Stromal cell of bone marrow (primary cell): ENCODE measurements around the gene RUNX1.

Experiments
- DNase-seq: peaks from one replicate; pipeline ENCODE4 v3.0.0-alpha.2; 2012; ENCODE audit warnings: low read depth

RUNX1 gene

DNA sequence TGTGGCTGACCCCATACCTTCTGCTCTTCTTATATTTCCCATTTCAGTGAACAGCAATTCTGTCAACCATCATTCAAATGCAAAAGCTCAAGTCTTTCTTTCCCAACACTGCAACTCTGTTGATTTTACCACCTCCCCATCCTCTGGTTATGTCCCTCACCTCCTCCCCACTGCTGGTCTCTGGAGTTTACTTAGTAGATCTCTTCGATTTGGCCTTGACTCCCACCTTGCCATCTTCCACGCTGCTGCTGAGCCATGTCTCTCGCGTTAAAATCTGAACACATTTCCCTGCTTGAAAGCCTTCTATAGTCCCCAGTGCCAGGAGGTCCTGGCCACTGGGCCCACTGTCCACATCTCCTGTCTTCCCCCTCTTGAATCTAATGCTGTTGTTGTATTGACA lies 125.5 kb downstream of the RUNX1 start:
- no peak for DNase-seq

DNA sequence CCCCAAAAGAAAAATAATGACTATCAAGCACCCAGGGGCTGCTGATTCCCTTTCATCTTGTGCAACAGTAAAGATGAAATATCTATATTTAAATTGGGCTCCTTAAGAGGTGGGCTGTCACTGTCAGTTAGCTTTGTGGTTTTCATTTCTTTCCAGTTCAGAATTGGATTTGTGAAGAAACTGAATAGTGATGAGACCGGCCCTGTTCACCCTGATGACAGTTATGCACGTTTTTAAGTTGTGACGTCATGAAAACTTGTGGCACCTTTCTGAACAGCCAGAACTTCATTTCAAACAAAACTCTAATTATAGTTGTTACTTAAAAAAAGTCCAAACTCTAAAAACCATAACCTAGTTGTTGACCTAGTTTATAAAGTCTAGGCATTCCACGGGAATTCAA lies 125.9 kb downstream of the RUNX1 start:
- DNase-seq = no peak

DNA sequence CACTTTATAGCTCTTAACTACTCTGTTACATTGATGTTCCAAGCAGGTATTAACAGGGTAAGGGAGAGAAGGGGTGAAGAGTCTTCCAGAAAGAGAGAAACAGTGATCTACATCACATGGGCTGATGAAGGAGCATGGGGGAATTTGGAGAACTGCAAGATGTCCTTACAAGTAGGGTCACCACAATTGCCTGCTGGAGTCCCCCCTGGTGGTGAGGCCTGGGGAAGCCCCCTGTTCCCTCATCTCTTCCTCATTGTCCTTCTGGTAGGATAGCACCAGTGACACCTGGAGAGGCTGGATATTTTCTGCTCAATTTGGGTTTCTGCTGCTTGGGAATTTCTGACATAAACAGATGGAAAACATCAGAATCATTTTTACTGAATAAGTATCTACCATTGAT lies 126.6 kb downstream of the RUNX1 start:
- no peak for DNase-seq

DNA sequence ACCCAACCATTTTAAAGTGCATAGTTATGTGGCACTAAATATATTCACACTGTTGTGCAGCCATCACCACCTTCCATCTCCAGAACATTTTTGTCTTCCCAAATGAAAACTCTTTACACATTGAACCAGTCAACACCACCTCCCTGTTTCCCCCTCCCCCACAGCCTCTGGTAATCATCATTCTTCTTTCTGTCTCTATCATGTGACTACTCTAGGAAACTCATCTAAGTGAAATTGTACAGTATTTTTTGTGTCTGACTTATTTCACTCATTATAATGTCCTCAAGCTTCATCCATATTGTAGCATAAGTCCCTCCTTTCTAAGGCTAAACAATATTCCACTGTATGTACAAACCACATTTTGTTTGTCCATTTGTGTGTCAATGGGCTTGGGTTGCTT lies 128.0 kb downstream of the RUNX1 start:
- no peak for DNase-seq

DNA sequence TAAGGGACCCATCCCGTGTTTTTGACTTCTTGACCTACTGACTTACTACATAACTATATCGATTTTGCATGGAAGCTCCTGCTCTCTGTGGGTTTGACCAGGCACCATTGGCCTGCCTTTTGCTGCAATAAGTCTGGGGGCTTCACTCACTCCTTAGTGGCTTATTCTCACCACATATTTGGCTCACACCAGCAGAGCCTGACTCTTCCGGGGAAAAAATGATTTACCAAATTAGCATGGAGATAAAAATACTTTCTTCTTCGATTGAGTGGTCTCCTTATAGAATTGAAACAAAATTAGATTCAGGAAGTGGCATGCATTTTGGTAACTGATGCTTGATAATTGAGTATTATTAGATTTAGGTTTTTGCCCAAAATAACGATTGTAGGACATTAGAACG lies 129.7 kb downstream of the RUNX1 start:
- DNase-seq = no peak

DNA sequence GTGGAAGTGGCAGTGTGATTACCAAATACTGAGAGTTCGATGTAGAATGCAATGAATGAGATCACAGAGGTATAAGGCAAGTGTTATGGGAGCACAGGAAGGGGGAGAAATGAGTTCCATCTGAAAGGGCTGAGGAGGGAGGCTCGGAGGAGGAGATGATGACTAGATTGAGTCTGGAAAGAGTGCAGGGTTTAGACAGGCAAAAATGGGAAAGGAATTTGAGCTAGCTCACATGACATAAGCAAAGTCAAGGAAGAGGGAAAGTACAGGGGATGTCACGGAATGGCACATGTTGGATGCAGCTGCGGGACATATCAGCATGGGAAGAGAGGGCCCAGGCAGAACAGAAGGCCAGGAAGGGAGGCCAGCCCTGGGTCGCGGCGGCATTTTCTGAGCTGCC lies 132.7 kb downstream of the RUNX1 start:
- DNase-seq = no peak

DNA sequence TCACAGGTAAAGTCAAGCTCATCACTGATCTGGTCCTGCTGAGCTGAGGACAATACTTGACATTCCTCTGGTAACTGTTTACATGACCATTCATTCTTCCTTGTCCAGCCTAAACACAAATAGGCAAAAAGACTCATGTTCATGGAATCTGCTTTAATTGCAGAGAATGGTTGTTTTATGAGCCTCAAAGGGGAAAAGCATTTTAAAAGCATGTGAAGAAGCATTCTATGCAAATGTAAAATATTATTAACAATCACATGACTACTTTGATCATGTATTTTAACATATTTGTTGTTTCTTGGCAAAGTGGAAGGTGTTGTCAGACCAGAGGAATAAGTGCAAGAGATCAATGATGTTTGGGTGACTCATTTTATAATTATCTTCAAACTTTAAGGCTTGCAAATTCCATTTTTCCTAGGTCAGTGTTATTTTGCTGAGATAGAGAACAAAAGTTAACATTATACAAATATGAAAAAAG lies 133.7 kb downstream of the RUNX1 start:
- no peak for DNase-seq

DNA sequence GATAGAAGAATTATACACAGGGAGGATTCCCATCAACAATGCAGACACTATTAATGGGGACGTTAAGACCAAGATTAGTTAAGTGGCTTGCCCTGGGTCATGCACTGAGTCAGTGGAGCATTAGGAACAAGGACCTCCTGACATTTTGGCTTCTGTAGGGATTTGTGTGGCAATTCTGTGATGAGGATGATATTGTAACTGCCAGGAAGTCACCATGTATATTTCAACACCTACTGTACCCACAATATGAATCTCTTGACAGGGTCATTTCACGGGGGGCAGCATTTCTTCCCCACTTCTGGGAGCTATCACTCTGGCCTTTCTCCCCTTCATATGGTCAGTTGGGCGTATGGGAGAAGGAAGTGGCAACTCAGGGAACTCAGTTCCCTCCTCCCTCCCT lies 134.9 kb downstream of the RUNX1 start:
- DNase-seq = no peak

DNA sequence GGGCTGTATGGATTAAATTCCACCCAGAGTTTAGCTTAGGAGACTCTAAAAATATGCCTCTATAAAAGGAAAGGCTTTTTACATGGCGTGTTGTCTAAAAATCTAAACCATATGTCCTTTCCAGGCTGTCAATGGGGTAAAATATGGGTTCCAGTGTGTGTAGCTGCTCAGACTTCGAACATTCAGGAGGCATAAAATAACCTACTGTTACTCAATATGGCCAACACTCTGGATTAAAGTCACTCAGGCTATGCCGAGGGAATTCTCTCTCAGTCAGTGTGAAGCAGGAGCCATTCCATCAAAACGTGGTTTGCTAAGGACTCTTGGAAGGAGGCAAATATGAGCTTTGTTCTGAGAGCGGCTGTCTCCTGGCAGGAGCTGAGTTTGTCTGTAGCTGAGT lies 135.3 kb downstream of the RUNX1 start:
- no peak for DNase-seq

DNA sequence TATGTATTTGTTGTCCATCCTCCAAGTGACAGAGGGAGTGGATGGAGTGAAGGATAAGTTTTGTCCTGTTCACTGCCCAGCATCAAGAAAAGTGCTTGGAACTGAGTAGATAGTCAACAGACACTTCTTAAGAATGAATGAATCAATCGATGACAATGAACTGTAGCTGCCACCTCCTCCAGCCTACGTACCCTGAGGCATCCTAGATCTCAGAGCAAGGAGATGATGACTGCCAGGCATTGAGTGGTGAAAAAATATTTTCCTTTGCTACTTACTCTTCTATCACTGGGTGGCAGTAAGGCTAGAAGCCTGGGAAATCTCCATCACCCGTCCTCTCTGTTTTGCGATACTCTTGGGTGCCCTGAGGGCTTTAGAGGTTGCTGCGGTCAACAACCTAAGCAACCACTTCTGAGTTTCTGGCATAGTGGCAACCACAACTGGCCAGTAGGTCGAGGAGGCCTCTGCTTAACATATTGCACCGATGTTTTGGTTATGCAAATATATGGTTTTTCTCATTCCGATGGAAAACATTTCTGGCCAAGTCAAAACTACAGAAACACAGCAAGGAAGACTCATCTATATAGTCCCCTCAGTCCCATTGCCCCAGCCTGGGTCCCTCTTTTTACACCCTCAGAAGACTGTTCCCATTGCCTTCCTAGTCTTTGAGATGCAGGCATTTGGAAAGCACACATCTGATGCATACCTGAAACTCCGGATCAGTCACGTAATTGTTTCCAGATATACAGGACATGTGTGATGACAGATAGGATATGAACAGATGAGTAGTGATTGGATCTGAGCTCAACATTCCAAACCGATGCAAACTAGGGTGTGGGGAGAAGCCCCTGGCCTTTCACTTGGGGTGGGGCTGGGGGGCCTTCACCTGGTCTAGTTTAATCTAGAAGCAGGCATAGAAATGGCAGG lies 136.8 kb downstream of the RUNX1 start:
- no peak for DNase-seq

DNA sequence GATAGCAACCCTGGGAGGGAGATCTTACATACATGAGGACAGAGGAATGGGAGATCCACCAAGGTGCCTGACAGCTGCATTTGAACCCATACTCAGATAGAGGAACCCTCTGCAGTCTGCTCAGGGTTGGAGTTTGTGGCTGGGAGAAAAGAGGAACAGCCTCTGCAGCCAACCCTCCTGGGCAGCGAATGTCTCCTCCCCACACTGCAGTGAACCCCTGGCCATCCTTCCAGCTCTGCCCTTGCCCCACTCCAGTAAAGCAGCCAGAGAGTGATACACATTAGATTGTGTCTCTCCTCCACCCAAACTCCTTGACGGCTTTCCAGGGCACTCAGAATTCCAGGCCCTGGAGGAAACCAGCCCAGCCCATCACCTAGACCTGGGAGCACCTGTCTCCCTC lies 137.7 kb downstream of the RUNX1 start:
- DNase-seq = no peak

DNA sequence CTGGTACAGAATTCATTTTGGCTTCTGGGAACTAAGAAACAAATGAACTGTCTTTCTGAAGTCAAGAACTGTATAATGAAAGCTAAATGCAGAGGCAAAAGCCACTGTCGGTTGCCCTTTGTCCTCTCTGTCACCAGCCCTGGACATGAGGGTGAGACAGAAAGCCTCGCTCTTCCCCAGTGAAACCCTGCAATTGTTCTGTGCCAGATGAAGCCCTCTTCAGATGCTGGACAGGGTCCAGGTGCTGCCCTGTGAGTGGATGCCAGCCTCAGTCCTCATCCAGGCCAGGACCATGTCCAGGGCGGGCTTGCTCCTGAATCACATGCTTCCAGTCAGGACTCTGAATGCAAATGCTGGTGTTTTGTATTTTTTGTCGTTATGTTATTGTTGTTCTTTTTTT lies 138.7 kb downstream of the RUNX1 start:
- DNase-seq = no peak

DNA sequence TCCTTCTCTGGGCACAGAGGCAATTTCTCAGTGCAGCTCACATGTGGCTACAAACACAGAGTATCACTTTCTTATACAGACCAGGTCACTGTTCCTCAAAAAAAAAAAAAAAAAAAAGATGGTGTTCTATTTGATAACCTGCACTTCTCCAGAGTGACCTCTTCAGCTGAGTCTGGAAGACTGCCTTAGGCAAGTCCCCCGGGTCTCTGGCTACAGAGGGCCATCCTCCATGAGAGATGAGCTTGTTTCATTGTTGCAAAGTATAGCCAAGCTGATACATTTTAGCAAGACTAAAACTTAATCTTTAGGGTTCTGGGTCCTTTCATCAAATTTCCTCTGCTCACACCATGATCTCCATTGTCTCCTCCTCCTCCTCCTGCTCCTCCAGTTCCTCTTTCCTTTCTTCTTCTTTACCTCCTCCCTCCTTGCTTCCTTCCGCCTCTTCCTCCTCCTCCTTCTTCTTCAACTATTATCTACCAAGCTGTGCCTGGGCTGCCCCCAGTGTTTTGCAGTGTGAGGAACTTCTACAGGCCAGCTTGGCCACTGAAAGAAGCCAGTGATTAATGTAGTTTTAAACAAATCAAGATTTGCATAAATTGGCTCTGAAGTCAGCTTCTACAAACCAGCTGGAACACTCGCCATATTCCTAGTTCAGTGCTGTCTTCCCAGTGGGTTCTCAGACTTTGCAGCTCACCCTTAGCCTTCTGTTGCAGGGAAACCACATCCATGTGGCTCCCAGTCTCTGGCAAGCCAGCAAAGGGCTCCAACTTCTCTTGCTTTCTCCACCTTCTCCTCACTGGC lies 139.4 kb downstream of the RUNX1 start:
- DNase-seq = no peak

DNA sequence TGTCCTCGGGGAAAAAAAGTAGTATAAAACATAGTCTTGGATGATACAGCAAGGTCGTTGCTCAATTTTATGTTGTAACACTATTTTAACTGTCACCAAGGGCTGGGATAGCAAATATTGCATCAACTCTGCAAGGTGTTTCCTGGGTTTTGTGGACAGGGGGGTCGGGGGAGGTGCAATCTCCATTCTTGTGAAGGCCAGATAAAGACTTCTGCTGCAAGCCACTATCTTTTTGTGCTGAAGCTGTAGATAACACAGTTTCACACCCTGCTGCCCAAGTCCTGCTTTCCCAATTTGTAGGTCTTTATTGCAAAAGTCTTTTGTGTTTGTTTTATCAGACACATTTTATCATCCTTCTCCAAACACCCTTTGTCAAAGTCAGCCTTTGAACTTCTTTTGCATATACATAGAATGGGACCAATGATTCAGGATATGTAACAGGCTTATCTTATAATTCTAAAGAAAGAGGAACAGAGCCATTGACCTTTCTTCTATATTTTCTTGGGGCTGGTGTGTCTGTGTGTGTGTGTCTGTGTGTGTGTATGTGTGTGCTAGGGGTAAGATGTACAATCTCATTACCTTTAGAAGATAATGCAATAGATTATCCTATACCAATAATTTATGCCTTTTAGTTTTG lies 140.6 kb downstream of the RUNX1 start:
- DNase-seq = no peak

DNA sequence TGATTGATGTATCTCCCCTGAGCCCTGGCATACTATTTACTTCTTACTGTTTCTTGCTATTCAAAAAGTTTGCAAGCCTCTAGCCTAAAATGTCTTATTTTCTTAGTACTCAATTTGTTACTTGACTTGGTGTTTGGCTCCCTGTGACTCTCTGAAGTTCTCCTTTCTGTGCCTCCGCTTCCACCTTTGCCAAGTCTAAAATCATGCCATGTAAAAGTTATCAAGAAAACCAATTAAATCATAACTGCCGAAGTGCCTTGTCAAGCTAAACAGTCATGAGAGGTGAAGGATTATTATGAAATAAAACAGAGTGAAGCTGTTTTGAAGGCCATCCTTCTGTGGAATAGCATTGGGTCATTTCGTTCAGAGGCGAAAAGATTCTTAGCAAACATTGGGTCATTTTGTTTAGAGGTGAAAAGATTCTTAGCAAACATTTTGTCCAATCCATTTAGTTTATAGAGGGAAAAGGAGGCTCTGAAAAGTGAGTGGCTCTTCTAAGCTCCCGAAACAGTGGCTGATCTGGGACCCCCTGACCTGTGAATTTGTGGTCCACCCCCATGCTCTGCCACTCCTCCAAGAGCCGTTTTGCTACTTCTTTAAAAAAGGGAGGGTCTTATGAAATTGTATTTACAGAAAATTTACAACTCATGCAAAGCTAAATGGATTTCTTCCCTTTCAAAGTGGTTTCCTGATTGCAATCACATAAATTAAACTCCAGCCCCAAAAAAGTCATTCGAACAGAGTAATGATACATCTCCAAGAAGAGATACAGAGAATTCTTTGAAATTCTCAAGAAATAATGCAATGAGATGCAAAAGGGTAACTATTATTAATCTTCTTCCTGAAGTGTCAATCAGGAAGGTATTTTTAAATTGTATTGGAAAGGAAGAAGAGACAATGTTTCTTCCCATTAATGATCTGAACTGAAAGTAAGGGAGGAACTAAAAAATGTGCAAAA lies 141.4 kb downstream of the RUNX1 start:
- DNase-seq = no peak

DNA sequence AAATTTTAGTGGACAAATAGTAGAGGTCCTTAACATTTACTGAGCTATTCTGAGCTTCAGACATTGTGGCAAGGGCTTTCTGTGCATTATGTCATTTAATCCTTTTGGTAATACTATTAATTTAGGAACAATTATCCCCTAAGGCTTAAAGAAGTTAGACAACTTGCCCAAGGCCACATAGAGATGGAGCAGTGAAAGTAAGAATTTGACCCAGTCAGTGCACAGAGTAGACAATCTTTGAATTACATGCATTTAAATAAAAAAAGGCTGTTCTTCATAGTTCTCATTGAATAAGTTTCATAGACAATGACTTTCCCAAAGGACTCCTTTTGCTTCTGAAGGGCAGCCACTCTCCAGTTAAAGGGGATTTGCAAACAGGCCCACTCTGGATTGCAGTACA lies 142.7 kb downstream of the RUNX1 start:
- DNase-seq = no peak

DNA sequence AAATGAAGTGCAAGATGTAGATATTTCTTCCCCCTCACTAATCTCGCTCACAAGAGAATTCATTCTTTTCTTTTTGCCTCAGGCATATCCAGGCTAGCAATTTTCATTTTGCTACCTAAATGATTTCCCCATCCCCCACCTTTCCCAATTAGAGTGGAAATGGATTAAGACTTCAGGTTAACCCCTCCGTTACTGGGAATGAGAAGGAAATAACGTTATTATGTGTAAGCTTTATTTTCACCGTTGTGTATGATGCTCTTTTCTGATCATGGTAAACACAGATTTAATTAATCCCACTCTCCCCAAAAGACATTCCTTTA lies 143.9 kb downstream of the RUNX1 start:
- DNase-seq = no peak

DNA sequence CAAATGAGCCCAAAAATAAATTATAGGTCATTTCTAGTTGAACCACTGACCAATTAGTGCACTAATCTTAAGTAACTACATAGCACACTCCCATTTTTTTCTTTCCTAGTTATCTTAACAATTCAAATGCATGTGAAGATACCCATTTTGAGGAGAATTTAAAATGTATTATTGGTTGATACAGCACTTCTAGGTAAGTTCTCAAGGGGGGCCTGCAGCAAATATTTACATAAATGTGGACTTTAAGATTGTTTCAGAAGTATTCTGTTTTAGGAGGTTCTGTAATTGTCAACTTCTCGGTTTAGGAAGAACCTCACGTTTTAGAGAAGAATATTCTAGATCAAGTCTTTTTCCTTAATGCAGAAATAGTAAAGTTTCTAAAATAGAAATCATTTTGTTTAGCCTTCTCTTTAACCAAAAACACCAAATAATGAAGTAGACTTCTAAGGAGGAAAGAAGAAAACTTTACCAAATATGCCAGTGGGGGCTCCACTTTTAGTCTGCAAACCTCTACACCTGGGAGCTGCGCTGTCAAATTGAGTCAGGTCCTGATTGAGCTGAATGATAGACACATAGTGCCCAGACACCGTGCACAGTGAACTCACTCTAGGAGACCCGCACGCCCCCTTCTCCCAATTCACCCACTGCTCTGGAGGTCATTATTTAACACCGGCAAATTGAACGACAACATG lies 144.4 kb downstream of the RUNX1 start:
- DNase-seq = no peak

DNA sequence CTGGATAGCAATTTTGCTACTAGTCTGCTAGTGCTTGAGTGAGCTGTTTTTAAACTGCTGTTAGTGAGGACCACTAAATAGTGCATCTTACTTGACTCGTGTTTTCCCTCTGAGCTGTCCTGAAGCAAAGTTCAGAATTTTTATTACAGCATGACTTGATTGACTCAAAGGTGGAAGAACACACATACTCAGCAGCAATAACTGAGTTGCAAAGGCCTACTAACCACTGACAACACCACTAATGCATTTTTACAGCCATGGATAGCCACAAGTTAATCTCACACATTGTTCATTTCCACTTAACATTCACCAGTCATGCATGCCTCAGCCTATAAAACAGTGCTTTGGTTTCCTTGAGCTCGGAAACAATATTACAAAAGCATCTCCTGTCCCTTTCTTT lies 148.7 kb downstream of the RUNX1 start:
- DNase-seq = no peak

DNA sequence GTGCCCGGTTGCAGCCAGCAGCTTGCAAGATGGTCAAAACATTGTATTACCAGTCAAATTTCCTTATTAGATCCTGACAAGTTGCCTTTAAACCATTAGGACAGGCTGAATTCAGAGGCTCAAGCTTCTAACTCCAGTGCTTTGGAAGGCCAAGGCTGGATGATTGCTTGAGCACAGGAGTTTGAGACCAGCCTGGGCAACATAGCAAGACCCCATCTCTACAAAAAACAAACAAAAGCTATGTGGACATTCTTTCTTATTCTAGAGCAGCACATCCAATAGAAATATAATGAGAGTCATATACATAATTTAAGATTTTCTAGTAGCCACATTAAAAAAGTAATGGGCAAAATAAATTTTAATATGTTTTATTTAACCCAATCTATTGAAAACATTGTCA lies 149.3 kb downstream of the RUNX1 start:
- no peak for DNase-seq

DNA sequence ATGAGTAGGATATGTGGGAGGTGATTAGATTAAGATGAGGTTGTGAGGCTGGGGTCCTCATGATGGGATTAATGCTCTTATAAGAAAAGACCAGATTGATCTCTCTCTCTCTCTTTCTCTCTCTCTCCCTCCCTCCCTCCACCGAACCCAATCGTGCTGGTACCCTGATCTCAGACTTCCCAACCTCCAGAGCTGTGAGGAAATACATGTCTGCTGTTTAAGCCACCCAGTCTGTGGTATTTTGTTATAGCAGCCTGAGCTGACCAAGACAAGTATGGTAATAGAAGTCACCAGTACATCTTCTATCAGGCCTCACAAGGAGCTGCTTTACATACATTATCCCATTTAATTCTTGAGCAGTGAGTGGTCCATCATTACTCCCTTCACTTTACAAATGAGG lies 149.8 kb downstream of the RUNX1 start:
- no peak for DNase-seq
